Measurements from ENCODE around the gene ADARB2.

The ADARB2 gene

GRCh38 chr10:1582739-1583138 lies 154.6 kb downstream of the ADARB2 start:
- DNase-seq (ENCODE audit: low read depth): no peak
- TF ChIP-seq CTCF (IDR thresholded peaks at IDR 0.05; ENCODE audit: control insufficient read depth, insufficient read depth, low read depth, low read length, missing control alignments): no peak
- H3K4me3 ChIP-seq (ENCODE audit: control insufficient read depth, low read depth, low read length): no peak overlapping the region

DNA sequence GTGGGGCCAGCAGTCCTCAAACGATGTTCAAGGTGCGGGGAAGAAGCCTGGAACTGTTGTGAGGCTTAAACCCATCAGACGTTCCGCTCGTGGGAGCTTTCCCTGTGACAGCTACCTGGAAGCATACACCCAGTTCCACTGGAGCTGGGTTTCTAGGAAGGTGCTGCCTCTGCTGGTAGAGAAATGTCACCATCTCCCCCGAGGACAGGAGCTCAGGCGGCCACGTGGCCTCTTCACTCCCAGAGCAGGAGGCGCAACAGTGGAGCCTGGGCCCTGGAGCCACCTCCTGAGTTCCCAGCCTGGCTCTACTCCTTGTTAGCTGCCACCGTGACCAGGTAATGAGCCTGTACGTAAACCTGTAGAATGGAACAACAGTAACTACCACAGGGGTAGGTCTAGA lies 156.1 kb downstream of the ADARB2 start:
- DNase-seq (ENCODE audit: low read depth): no peak
- TF ChIP-seq CTCF (IDR thresholded peaks at IDR 0.05; ENCODE audit: control insufficient read depth, insufficient read depth, low read depth, low read length, missing control alignments): no peak

GRCh38 chr10:1579671-1580070 lies 157.7 kb downstream of the ADARB2 start:
- no peak overlapping the region for H3K4me3 ChIP-seq (ENCODE audit: control insufficient read depth, low read depth, low read length)
- no peak for TF ChIP-seq CTCF (IDR thresholded peaks at IDR 0.05; ENCODE audit: control insufficient read depth, insufficient read depth, low read depth, low read length, missing control alignments)
- no peak for DNase-seq (ENCODE audit: low read depth)

More for the DNA sequence above, 156.1 kb downstream of the ADARB2 start:
- H3K4me3 ChIP-seq (ENCODE audit: control insufficient read depth, low read depth, low read length): no peak overlapping the region

DNA sequence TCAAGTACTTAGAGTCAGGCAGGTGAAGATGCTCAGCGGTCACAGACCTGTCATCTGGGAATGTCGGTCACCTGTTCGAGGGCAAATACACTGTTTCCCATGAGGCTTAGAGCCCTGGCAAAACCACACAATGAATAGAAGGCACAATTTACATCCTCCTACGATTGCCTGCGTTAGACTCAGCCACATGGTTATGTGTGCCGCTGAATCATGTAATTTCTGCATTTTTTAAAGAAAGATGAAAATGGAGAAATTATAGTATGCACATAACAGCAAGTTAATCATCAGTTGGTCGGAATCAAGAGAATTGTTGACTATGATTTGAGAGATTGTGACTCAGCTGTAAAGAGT lies 158.2 kb downstream of the ADARB2 start:
- DNase-seq (ENCODE audit: low read depth): no peak
- H3K4me3 ChIP-seq (ENCODE audit: control insufficient read depth, low read depth, low read length): no peak overlapping the region
- no peak for TF ChIP-seq CTCF (IDR thresholded peaks at IDR 0.05; ENCODE audit: control insufficient read depth, insufficient read depth, low read depth, low read length, missing control alignments)

DNA sequence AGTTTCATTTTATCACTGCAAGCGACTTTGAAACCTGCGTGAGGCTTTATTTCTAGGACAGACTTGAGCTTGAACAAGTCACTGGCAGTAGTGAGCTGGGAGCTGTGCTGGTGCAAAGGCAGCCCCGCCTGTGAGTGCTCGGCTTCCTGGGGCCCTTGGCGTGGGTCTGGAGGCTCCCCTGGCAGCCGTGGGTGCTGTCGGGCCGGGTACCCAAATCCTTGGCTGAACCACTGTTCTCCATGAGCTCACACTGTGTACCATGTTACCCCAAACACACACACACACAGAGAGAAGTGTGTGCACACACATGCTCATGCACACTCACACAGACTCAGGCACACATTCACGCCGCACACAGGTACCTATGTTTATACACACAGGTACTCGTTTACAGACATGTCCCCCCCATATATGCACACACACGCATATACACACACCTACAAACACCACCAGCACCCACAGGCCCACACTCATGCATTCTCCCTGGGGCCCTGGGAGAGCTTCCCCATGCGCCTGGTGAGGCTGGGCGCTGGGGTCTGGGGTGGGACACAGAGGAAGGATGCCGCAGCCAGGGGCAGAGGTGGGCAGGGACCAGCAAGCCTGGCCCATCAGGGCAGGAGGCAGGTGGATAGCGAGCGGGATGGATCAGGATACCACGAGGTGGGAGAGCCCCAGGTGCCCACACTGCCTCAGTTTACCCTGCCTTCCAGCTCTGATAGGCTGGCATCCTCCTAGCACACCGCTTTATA lies 158.8 kb downstream of the ADARB2 start:
- DNase-seq (ENCODE audit: low read depth): no peak
- TF ChIP-seq CTCF (IDR thresholded peaks at IDR 0.05; ENCODE audit: control insufficient read depth, insufficient read depth, low read depth, low read length, missing control alignments): no peak
- no peak overlapping the region for H3K4me3 ChIP-seq (ENCODE audit: control insufficient read depth, low read depth, low read length)

DNA sequence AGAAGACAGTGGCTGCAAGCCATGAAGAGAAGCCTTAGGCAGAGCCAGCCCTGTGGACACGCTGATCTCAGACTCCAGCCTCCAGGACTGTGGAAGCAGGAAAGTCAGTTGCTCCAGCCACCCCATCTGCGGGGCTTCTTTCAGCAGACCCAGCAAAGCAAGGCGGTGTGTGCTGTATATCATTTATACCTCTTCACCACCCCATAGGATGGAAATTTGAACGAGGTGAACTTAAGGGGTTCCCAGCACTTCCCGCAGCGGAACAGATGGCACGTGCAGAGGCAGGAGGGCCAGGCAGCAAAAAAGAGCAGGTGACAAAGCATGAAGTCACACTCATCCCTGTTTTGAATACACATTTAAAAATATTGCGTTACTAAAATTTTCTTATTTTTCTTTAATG lies 159.4 kb downstream of the ADARB2 start:
- no peak for TF ChIP-seq CTCF (IDR thresholded peaks at IDR 0.05; ENCODE audit: control insufficient read depth, insufficient read depth, low read depth, low read length, missing control alignments)
- DNase-seq (ENCODE audit: low read depth): no peak
- H3K4me3 ChIP-seq (ENCODE audit: control insufficient read depth, low read depth, low read length): no peak overlapping the region

All from AG09309 (cell line).